Fibroblast of skin of right quadriceps (primary cell): Measurements from ENCODE around the gene CRELD2.

Experiments used
- DNase-seq: peaks from one replicate; pipeline ENCODE4 v3.0.0-alpha.2; 2013

Gene CRELD2

GRCh38 chr22:49933236-49934159, 15.1 kb downstream of the CRELD2 start:
- DNase-seq, result no peak

GRCh38 chr22:49934160-49934890, 15.9 kb downstream of the CRELD2 start:
- DNase-seq, result peak; percentile 25

GRCh38 chr22:49934891-49935557, 16.6 kb downstream of the CRELD2 start:
- DNase-seq, result peak; percentile 67

- no peak for DNase-seq
Observed at GRCh38 chr22:49935561-49935960, 17.1 kb downstream of the CRELD2 start.

- peak; percentile 64 for DNase-seq
Observed at GRCh38 chr22:49936018-49936972, 17.9 kb downstream of the CRELD2 start.

- DNase-seq, result no peak
Observed at GRCh38 chr22:49936973-49937757, 18.7 kb downstream of the CRELD2 start.

GRCh38 chr22:49937758-49938564, 19.5 kb downstream of the CRELD2 start:
- no peak for DNase-seq

GRCh38 chr22:49938565-49939136, 20.2 kb downstream of the CRELD2 start:
- no peak for DNase-seq

- DNase-seq, result no peak
Observed at GRCh38 chr22:49941507-49942316, 23.3 kb downstream of the CRELD2 start.

GRCh38 chr22:49942565-49943404, 24.4 kb downstream of the CRELD2 start:
- DNase-seq, result no peak

GRCh38 chr22:49943405-49943765, 25.0 kb downstream of the CRELD2 start:
- no peak for DNase-seq

- no peak for DNase-seq
Observed at GRCh38 chr22:49943771-49944398, 25.5 kb downstream of the CRELD2 start.

- no peak for DNase-seq
Observed at GRCh38 chr22:49944399-49944891, 26.0 kb downstream of the CRELD2 start.

- peak; percentile 49 for DNase-seq
Observed at GRCh38 chr22:49945042-49945794, 26.8 kb downstream of the CRELD2 start.

GRCh38 chr22:49946612-49947295, 28.3 kb downstream of the CRELD2 start:
- DNase-seq, result no peak

GRCh38 chr22:49947296-49947622, 28.8 kb downstream of the CRELD2 start:
- no peak for DNase-seq
